ENCODE results near the gene B3GAT1.
"Not testable (repeated sequence)": the region's sequence is repeated elsewhere in the genome, so short reads cannot be mapped to it uniquely, and the experiment has no call there.

GRCh38 chr11:134457411-134458007, 45.5 kb upstream of the B3GAT1 start:
- TF ChIP-seq ARNT (IDR thresholded peaks at IDR 0.05); BHLHE40 (IDR thresholded peaks at IDR 0.05; ENCODE audit: borderline replicate concordance); TARDBP (IDR thresholded peaks at IDR 0.05); FOXK2 (IDR thresholded peaks at IDR 0.05); SUZ12 (IDR thresholded peaks at IDR 0.05); ELF4 (IDR thresholded peaks at IDR 0.05); FOXM1 (IDR thresholded peaks at IDR 0.05; ENCODE audit: borderline replicate concordance): not testable (repeated sequence)

Measured in HEK293T (cell line).